B cell (primary cell): ENCODE results near the gene TMEM114. TPM values are rescaled to one million over a fixed set of nuclear protein-coding genes. Genes with fewer than 3 reads are reported as not detected.

ENCODE experiments used
- ATAC-seq: fragments of 200-7000 bp; cut with Tn5 transposase; one replicate; pipeline ENCODE4 v1.10.0; 2021; ENCODE audit warnings: low read depth, mild to moderate bottlenecking, moderate number of reproducible peaks, moderate library complexity
- CTCF ChIA-PET: fragments of 350-600 bp; sonication (Branson Sonifier 250); formaldehyde crosslinking; loops from one replicate; lab custom pipeline; 2021; ENCODE audit warnings: antibody characterized with exemption, inconsistent platforms; lab: Charles Lee
- POLR2A ChIA-PET: fragments of 350-600 bp; sonication (Branson Sonifier 250); formaldehyde crosslinking; loops from one replicate; lab custom pipeline; 2021; ENCODE audit warnings: antibody characterized with exemption; lab: Charles Lee
- DNase-seq: peaks from one replicate; pipeline ENCODE4 v3.0.0; 2013
- H2AFZ ChIP-seq: 2 replicates; pipeline ENCODE4 v1.6.1; 2012; ENCODE audit warnings: mild to moderate bottlenecking, low read depth, low read length; ENCODE audit not compliant: insufficient read depth, poor library complexity, severe bottlenecking
- H3K27ac ChIP-seq, 2 donors: 1 replicate in 1 of 2; 2 replicates in 1 of 2; pipeline ENCODE4 v1.5.1; 2012 to 2013; ENCODE audit warnings: low read length in 2 of 2, mild to moderate bottlenecking in 2 of 2, moderate library complexity in 1 of 2
- H3K27me3 ChIP-seq, 4 experiments: fragments of 200-600 bp in 1 of 4; sonication (generic) in 1 of 4; replicated peaks in 1 of 4; 1 replicate in 2 of 4; 2 replicates in 2 of 4; pipeline versions ENCODE4 v1.6.1 to v1.7.0; 2013 to 2016; ENCODE audit warnings: low read length in 3 of 4, mild to moderate bottlenecking in 2 of 4, mixed read lengths in 1 of 4, moderate library complexity in 1 of 4; ENCODE audit not compliant: insufficient read depth in 4 of 4, control insufficient read depth in 3 of 4; ENCODE audit errors: control extremely low read depth in 1 of 4
- H3K36me3 ChIP-seq, 2 experiments: replicated peaks in 1 of 2; 1 replicate in 1 of 2; 2 replicates in 1 of 2; pipeline versions ENCODE4 v1.6.1 to v1.7.1; 2013; ENCODE audit warnings: low read length in 1 of 2; ENCODE audit not compliant: insufficient read depth in 2 of 2, control insufficient read depth in 1 of 2; ENCODE audit errors: control extremely low read depth in 1 of 2, extremely low read depth in 1 of 2
- H3K4me1 ChIP-seq, 2 donors: fragments of 200-600 bp in 1 of 2; sonication (generic) in 1 of 2; 1 replicate in 1 of 2; 2 replicates in 1 of 2; pipeline versions ENCODE4 v1.5.1 to v1.6.1; 2013 to 2017; ENCODE audit warnings: low read length in 2 of 2; ENCODE audit not compliant: control insufficient read depth in 2 of 2, insufficient read depth in 2 of 2
- H3K4me2 ChIP-seq: replicated peaks from 2 replicates; pipeline ENCODE3; 2012; ENCODE audit warnings: mild to moderate bottlenecking, low read depth, low read length; ENCODE audit not compliant: poor library complexity, severe bottlenecking
- H3K4me3 ChIP-seq, 5 experiments: fragments of 200-600 bp in 1 of 5; sonication (generic) in 1 of 5; 1 replicate in 3 of 5; 2 replicates in 2 of 5; pipeline versions ENCODE4 v1.5.1 to v1.7.0; 2011 to 2016; ENCODE audit warnings: low read length in 4 of 5, mild to moderate bottlenecking in 4 of 5, low read depth in 2 of 5, control low read depth in 1 of 5, moderate library complexity in 1 of 5; ENCODE audit not compliant: insufficient read depth in 1 of 5; ENCODE audit errors: control extremely low read depth in 1 of 5, extremely low read depth in 1 of 5
- H3K79me2 ChIP-seq: fragments of 200-600 bp; sonication (generic); one replicate; pipeline ENCODE4 v1.6.0; 2016; ENCODE audit warnings: low read length; ENCODE audit not compliant: control insufficient read depth, insufficient read depth
- H3K9ac ChIP-seq: fragments of 200-600 bp; sonication (generic); 2 replicates; pipeline ENCODE4 v1.6.1; 2017; ENCODE audit warnings: mild to moderate bottlenecking, low read length, moderate library complexity
- H3K9me3 ChIP-seq, 3 donors: one replicate each; pipeline versions ENCODE4 v1.6.1 to v1.7.1; 2013; ENCODE audit warnings: low read length in 2 of 3; ENCODE audit not compliant: control insufficient read depth in 2 of 3, insufficient read depth in 1 of 3; ENCODE audit errors: control extremely low read depth in 1 of 3
- H4K20me1 ChIP-seq: 2 replicates; pipeline ENCODE4 v1.6.0; 2012; ENCODE audit warnings: mild to moderate bottlenecking, low read length; ENCODE audit not compliant: insufficient read depth, control insufficient read depth, poor library complexity, severe bottlenecking
- H3K27ac Mint-ChIP-seq: one replicate; pipeline ENCODE4 v1.8.0; 2021; ENCODE audit warnings: mixed read lengths
- H3K27me3 Mint-ChIP-seq: one replicate; pipeline ENCODE4 v1.8.0; 2021; ENCODE audit warnings: mixed read lengths
- H3K4me1 Mint-ChIP-seq: one replicate; pipeline ENCODE4 v1.8.0; 2021; ENCODE audit warnings: mixed read lengths
- H3K4me3 Mint-ChIP-seq: one replicate; pipeline ENCODE4 v1.8.0; 2021; ENCODE audit warnings: mixed read lengths
- H3K9me3 Mint-ChIP-seq: one replicate; pipeline ENCODE4 v1.8.0; 2022; ENCODE audit warnings: mixed read lengths; ENCODE audit not compliant: insufficient read depth
- EZH2 ChIP-seq: IDR thresholded peaks from 2 replicates; pipeline ENCODE4 v1.6.1; 2012; ENCODE audit warnings: borderline replicate concordance, low read depth, mild to moderate bottlenecking, moderate library complexity, low read length; ENCODE audit not compliant: insufficient read depth, poor library complexity, severe bottlenecking
- WGBS: methylation state at CpG from one replicate; pipeline ENCODE4 v1.1.5; 2013; ENCODE audit warnings: missing lambda C conversion rate; ENCODE audit not compliant: insufficient coverage; 5-methylcytosine and 5-hydroxymethylcytosine counted together
- intact Hi-C: fragments of 100-400 bp; cut with micrococcal nuclease; formaldehyde crosslinking; loops from one replicate; pipeline ENCODE4 v1.10.0; 2022
- polyA plus RNA-seq: library from polyadenylated mRNA; depleted of rRNA; stranded (reverse); fragments of >200 nt; gene quantifications from 2 replicates; pipeline ENCODE4 v1.2.3, GENCODE V29; 2012
- total RNA-seq, 2 donors: library from RNA; stranded (reverse); fragments of 120-200 nt in 1 of 2; gene quantifications; 1 replicate in 1 of 2; 2 replicates in 1 of 2; pipeline versions ENCODE4 v1.2.3 to v1.2.4, GENCODE V29; 2013 to 2022
- TF ChIP-seq, protein P1 (sequence below): fragments of 200-600 bp; IDR thresholded peaks from one replicate; pipeline ENCODE4 v1.8.0; 2022; ENCODE audit warnings: antibody characterized with exemption, mild to moderate bottlenecking

The TMEM114 gene
- total and polyA plus RNA-seq, 2 donors (not counting 1 experiment from before 2014, with no cell fraction given) = not detected

DNA sequence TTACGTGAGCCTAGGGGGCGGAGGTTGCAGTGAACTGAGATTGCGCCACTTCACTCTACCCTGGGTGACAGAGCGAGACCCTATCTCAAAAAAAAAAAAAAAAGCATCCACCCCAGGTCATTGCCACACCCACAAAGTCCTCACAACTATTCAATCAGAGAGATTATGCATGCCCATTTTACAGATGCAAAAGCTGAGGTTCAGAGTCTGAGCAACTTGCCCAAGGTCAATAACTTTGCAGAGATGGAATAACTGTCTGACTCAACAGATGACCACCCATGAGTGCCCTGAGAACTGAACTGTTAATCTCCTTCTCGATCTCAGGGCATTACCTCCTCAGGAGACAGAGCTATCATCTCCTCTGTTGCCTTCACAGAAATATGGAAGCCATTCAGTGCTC, 5.5 kb upstream of the TMEM114 start:
- H3K9me3 Mint-ChIP-seq = peaks cover 3% of the 10 kb centered on the region
- no peak overlapping the region for H2AFZ ChIP-seq

DNA sequence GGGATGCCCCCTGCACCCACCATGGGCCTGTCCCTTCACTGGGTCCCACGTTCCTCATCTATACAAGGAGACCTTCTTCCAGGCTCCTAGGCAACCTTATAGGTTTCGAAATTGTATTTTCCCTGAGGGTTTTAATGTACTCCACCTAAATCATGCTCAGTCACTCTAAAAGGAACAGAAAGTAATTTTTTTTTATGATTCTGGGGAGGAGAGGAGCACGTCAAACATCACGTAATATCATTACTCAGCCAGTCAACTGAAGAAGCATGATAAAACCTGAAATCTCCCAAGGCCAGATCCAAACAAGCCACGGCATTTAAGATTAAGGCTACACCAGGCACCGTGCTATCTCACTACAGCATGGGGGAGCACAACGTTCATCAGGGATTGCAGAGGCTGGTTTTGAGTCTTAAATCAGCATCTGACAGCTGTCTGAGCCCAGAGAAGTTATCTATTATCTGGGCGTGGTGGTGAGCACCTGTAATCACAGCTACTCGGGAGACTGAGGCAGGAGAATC, 3.9 kb upstream of the TMEM114 start:
- 70% methylated on average over 6 of the region's 9 CpGs for WGBS
- ChIA-PET POLR2A (no interaction called here), CTCF (no interaction called here)
- no peak overlapping the region for H2AFZ ChIP-seq
- TF ChIP-seq EZH2 = no peak
- TF ChIP-seq, protein P1, sequence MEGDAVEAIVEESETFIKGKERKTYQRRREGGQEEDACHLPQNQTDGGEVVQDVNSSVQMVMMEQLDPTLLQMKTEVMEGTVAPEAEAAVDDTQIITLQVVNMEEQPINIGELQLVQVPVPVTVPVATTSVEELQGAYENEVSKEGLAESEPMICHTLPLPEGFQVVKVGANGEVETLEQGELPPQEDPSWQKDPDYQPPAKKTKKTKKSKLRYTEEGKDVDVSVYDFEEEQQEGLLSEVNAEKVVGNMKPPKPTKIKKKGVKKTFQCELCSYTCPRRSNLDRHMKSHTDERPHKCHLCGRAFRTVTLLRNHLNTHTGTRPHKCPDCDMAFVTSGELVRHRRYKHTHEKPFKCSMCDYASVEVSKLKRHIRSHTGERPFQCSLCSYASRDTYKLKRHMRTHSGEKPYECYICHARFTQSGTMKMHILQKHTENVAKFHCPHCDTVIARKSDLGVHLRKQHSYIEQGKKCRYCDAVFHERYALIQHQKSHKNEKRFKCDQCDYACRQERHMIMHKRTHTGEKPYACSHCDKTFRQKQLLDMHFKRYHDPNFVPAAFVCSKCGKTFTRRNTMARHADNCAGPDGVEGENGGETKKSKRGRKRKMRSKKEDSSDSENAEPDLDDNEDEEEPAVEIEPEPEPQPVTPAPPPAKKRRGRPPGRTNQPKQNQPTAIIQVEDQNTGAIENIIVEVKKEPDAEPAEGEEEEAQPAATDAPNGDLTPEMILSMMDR = no peak
- ATAC-seq (no peak), DNase-seq (no peak)
- intact Hi-C loops = no loop called here
- peaks cover 3% of the 10 kb centered on the region for H3K9me3 Mint-ChIP-seq
- no peak overlapping the region for H3K27ac ChIP-seq
- peaks cover 13% of the 10 kb centered on the region for H3K27me3 Mint-ChIP-seq
- no peaks in the 10 kb centered on the region for H4K20me1 ChIP-seq
- no peak overlapping the region for H3K4me3 ChIP-seq
- H3K9me3 ChIP-seq = peaks cover 0 to 11% (median 0%) of the 10 kb centered on the region in 3 donors
- no peak overlapping the region for H3K9ac ChIP-seq
- H3K79me2 ChIP-seq = no peaks in the 10 kb centered on the region
- H3K4me3 Mint-ChIP-seq = no peak overlapping the region
- H3K27me3 ChIP-seq = peaks cover 0 to 36% (median 12%) of the 10 kb centered on the region in 4 experiments
- H3K36me3 ChIP-seq = no peaks in the 10 kb centered on the region
- H3K4me1 ChIP-seq = peaks cover 9 to 12% of the 10 kb centered on the region in 2 donors
- peaks cover 4% of the 10 kb centered on the region for H3K4me1 Mint-ChIP-seq
- no peak overlapping the region for H3K27ac Mint-ChIP-seq
- no peak overlapping the region for H3K4me2 ChIP-seq

More for the DNA sequence above, 5.5 kb upstream of the TMEM114 start:
- no peaks in the 10 kb centered on the region for H4K20me1 ChIP-seq
- DNase-seq = no peak
- no peak overlapping the region for H3K4me3 Mint-ChIP-seq
- H3K9me3 ChIP-seq = no peaks in the 10 kb centered on the region
- no peak overlapping the region for H3K9ac ChIP-seq
- no peak overlapping the region for H3K4me2 ChIP-seq
- H3K4me3 ChIP-seq = no peak overlapping the region
- ChIA-PET CTCF (no interaction called here), POLR2A (no interaction called here)
- peaks cover 0 to 25% (median 7%) of the 10 kb centered on the region in 4 experiments for H3K27me3 ChIP-seq
- no peaks in the 10 kb centered on the region for H3K79me2 ChIP-seq
- no peaks in the 10 kb centered on the region for H3K4me1 ChIP-seq
- 64% methylated on average over 2 of the region's 5 CpGs for WGBS
- no peak for TF ChIP-seq EZH2
- TF ChIP-seq, protein P1 = no peak
- no peak overlapping the region for H3K27ac Mint-ChIP-seq
- H3K4me1 Mint-ChIP-seq = no peaks in the 10 kb centered on the region
- H3K27me3 Mint-ChIP-seq = peaks cover 14% of the 10 kb centered on the region
- no peaks in the 10 kb centered on the region for H3K36me3 ChIP-seq
- no peak overlapping the region for H3K27ac ChIP-seq
- intact Hi-C loops = no loop called here
- no peak for ATAC-seq
